ENCODE results near the gene RPS5. TPM values are rescaled to one million over a fixed set of nuclear protein-coding genes. Genes with fewer than 3 reads are reported as not detected.

RPS5 gene
- total and polyA plus RNA-seq, 9 of the 15 experiments (the other 6 are each of a cell fraction or from before 2014, with no cell fraction given) = 1,228 to 3,570 (median 2,484) TPM

- no peak overlapping the region for H3K9ac ChIP-seq (ENCODE audit: insufficient read depth in 1 of 2, low read depth in 2 of 2, low read length in 2 of 2)
- H3K4me2 ChIP-seq (ENCODE audit: insufficient read depth, low read length) = no peak overlapping the region
- H3K9me1 ChIP-seq (ENCODE audit: control insufficient read depth, insufficient read depth, low read length) = no peaks in the 10 kb centered on the region
- in situ Hi-C loops (cut with MboI) (no loop called here), intact Hi-C loops (cut with micrococcal nuclease) (no loop called here)
- peaks cover 10% of the 10 kb centered on the region for H3K9me3 ChIP-seq (replicated peaks; ENCODE audit: control insufficient read depth, insufficient read depth, low read depth, low read length)
- DNase-seq (ENCODE audit: extremely low read depth in 1 of 4, low spot score in 3 of 4) = no peak
- H3K27ac ChIP-seq (ENCODE audit: extremely low read depth, low read depth, low read length) = no peak overlapping the region
- no peaks in the 10 kb centered on the region for H3K27me3 ChIP-seq (ENCODE audit: control insufficient read depth in 2 of 2, insufficient read depth in 2 of 2, low read length in 2 of 2)
- ChIA-PET POLR2A (interaction anchor here (1.1 to 1.8 kb wide), 2 partner anchors 20 to 23 kb away, joined by 3 to 7 read pairs; partner anchors contain the start of gene ZNF584), CTCF (ENCODE audit: low intra/inter-chr PET ratio) (no interaction called here)
- H3K79me2 ChIP-seq (ENCODE audit: control insufficient read depth, insufficient read depth, low read length) = no peaks in the 10 kb centered on the region
- no TSS peak for BruUV-seq (replicated peaks)
- no peak overlapping the region for H3K4me3 ChIP-seq
- H3K4me1 ChIP-seq (replicated peaks in 1 of 2; ENCODE audit: control insufficient read depth in 2 of 2, insufficient read depth in 2 of 2, low read length in 2 of 2) = no peaks in the 10 kb centered on the region
- H2AFZ ChIP-seq (ENCODE audit: low read depth, low read length) = no peak overlapping the region
- no peak for ATAC-seq
- H4K20me1 ChIP-seq (replicated peaks; ENCODE audit: control insufficient read depth, insufficient read depth, low read length) = no peaks in the 10 kb centered on the region
- peaks cover 2% of the 10 kb centered on the region; the same call in 1 of the 3 replicates for H3K36me3 ChIP-seq (ENCODE audit: control insufficient read depth, insufficient read depth, low read length)
- peak; percentile 62 for FAIRE-seq
- TF ChIP-seq ZNF696 (CRISPR knock-in tag; conservative IDR thresholded peaks at IDR 0.05) = no peak
- no peak for TF ChIP-seq EGR1 (conservative IDR thresholded peaks at IDR 0.05)
- TF ChIP-seq CREB3 (tag; conservative IDR thresholded peaks at IDR 0.05; ENCODE audit: low read depth) = no peak
- TF ChIP-seq ZNF175 (CRISPR knock-in tag; IDR thresholded peaks at IDR 0.05; ENCODE audit: low read depth) = no peak
- TF ChIP-seq ZNF217 (CRISPR knock-in tag; IDR thresholded peaks at IDR 0.05) = no peak
- no peak for TF ChIP-seq CTCFL (IDR thresholded peaks at IDR 0.05; ENCODE audit: borderline replicate concordance, insufficient read depth, low read depth, low read length, poor library complexity, severe bottlenecking)
- TF ChIP-seq ZNF785 (CRISPR knock-in tag; IDR thresholded peaks at IDR 0.05) = no peak
- no peak for TF ChIP-seq E2F5 (CRISPR knock-in tag; IDR thresholded peaks at IDR 0.05)
- no peak for TF ChIP-seq SFPQ (IDR thresholded peaks at IDR 0.05; ENCODE audit: low read depth, low read length)
- no peak for TF ChIP-seq NFIC (IDR thresholded peaks at IDR 0.05)
- TF ChIP-seq ZNF277 (CRISPR knock-in tag; IDR thresholded peaks at IDR 0.05; ENCODE audit: borderline replicate concordance) = no peak
- TF ChIP-seq ESRRA (IDR thresholded peaks at IDR 0.05; ENCODE audit: borderline replicate concordance, low read depth) = no peak
- TF ChIP-seq PPARD (CRISPR knock-in tag; IDR thresholded peaks at IDR 0.05) = no peak
- TF ChIP-seq, protein P1, sequence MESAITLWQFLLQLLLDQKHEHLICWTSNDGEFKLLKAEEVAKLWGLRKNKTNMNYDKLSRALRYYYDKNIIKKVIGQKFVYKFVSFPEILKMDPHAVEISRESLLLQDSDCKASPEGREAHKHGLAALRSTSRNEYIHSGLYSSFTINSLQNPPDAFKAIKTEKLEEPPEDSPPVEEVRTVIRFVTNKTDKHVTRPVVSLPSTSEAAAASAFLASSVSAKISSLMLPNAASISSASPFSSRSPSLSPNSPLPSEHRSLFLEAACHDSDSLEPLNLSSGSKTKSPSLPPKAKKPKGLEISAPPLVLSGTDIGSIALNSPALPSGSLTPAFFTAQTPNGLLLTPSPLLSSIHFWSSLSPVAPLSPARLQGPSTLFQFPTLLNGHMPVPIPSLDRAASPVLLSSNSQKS (CRISPR knock-in tag; IDR thresholded peaks at IDR 0.05) = no peak
These were observed 42.7 kb downstream of the RPS5 start for GRCh38 chr19:58429745-58430144.
